PC-9 (cell line): ENCODE measurements around the gene DHPS.

Experiments used
- CTCF ChIP-seq: fragments of 200-600 bp; sonication (generic); conservative IDR thresholded peaks from 2 replicates; pipeline ENCODE4 v1.6.1; 2017; ENCODE audit warnings: mixed run types, antibody characterized with exemption, mild to moderate bottlenecking, moderate library complexity
- EZH2 ChIP-seq: fragments of 200-600 bp; sonication (generic); IDR thresholded peaks from 2 replicates; pipeline ENCODE4 v1.8.0; 2017; ENCODE audit warnings: antibody characterized with exemption, low read depth

GRCh38 chr19:12665671-12666264, 15.9 kb downstream of the DHPS start:
- TF ChIP-seq CTCF, result no peak
- no peak for TF ChIP-seq EZH2
